Stomach (tissue), 9 donors: ENCODE measurements around the gene TEX10. TPM values are rescaled to one million over a fixed set of nuclear protein-coding genes. Genes with fewer than 3 reads are reported as not detected.

Experiments
- DNase-seq, 2 donors: peaks; one replicate each; pipeline versions ENCODE4 v3.0.0 to v3.0.0-alpha.2; 2013 to 2019
- H3K27ac ChIP-seq, 5 donors: fragments of 200-600 bp in 4 of 5; sonication (generic) in 4 of 5; one replicate each; pipeline ENCODE4 v1.5.1; 2013 to 2019; ENCODE audit warnings: mild to moderate bottlenecking in 1 of 5, moderate library complexity in 1 of 5
- H3K27me3 ChIP-seq, 3 donors: fragments of 200-600 bp; sonication (generic); one replicate each; pipeline ENCODE4 v1.5.1; 2017 to 2019; ENCODE audit warnings: mixed run types in 1 of 3
- H3K36me3 ChIP-seq, 4 donors: fragments of 200-600 bp; sonication (generic); 1 replicate in 3 of 4; 2 replicates in 1 of 4; pipeline ENCODE4 v1.5.1; 2016 to 2019
- H3K4me1 ChIP-seq, 4 donors: fragments of 200-600 bp; sonication (generic); one replicate each; pipeline ENCODE4 v1.5.1; 2016 to 2019
- H3K4me3 ChIP-seq, 4 donors: fragments of 200-600 bp; sonication (generic) in 3 of 4; one replicate each; pipeline ENCODE4 v1.5.1; 2016 to 2019; ENCODE audit warnings: mild to moderate bottlenecking in 1 of 4
- H3K9me3 ChIP-seq, 4 donors: fragments of 200-600 bp; sonication (generic); one replicate each; pipeline ENCODE4 v1.5.1; 2016 to 2019
- EP300 ChIP-seq: sonication (generic); formaldehyde crosslinking; IDR thresholded peaks from one replicate; pipeline ENCODE4 v1.6.1; 2017; ENCODE audit warnings: antibody characterized with exemption
- POLR2A ChIP-seq, 4 donors: fragments of 450-650 bp; IDR thresholded peaks; one replicate each; pipeline ENCODE4 v1.6.1; 2016; ENCODE audit warnings: antibody characterized with exemption in 4 of 4, control low read depth in 2 of 4, mild to moderate bottlenecking in 1 of 4, moderate library complexity in 1 of 4
- POLR2AphosphoS5 ChIP-seq, 3 donors: sonication (generic); formaldehyde crosslinking; IDR thresholded peaks; one replicate each; pipeline ENCODE4 v1.6.1; 2016; ENCODE audit warnings: antibody characterized with exemption in 3 of 3
- WGBS, 5 donors: extraction: QIAGEN DNeasy Blood & Tissue Kit in 3 of 5; methylation state at CpG; one replicate each; pipeline versions ENCODE4 v1.1.5 to v1.1.7; 2013 to 2018; 5-methylcytosine and 5-hydroxymethylcytosine counted together
- intact Hi-C: fragments of 100-400 bp; cut with DNase I; formaldehyde crosslinking; loops from one replicate; pipeline ENCODE4 v1.15.1; 2023; ENCODE audit warnings: low total_unique reads
- polyA plus RNA-seq, 3 donors: library from polyadenylated mRNA; stranded (reverse); fragments of 200-250 nt; gene quantifications; one replicate each; pipeline ENCODE4 v1.2.3, GENCODE V29; 2013
- total RNA-seq, 5 donors: library from RNA; depleted of rRNA; stranded (reverse); fragments of >200 nt; gene quantifications; one replicate each; pipeline versions ENCODE4 v1.1.0 to v1.2.3, GENCODE V29; 2014 to 2016
- TF ChIP-seq, protein P1 (sequence below), 7 experiments: fragments of 450-650 bp in 4 of 7; fragments of 200-600 bp in 3 of 7; sonication (generic) in 3 of 7; IDR thresholded peaks; one replicate each; pipeline ENCODE4 v1.5.1; 2016 to 2019; ENCODE audit warnings: antibody characterized with exemption in 7 of 7, control low read depth in 2 of 7, mild to moderate bottlenecking in 1 of 7
- donor health status: healthy with polysubstance abuse.
- donor health status: Bipolar disorder and iron deficiency.
- donor health status: healthy.

TEX10 gene
- total and polyA plus RNA-seq, 8 donors, result 4.9 to 44.9 (median 8.8) TPM

DNA sequence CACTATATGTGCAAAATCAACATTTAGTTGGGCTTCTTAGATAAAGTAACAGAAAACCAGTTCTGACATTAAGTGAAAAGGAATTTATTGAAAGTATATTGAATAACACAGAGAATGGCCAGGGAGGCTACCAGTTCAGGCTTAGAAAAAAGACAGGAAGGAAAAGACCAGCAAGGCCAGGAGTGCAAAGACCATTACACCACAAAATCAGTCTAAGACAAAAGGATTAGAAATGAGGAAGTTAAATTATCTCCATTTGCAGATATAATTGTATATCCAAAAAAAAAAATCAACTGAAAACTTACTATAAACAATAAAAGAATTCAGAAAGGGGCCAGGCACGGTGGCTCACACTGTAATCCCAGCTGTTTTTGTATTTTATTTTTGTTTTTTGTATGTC lies 4.8 kb upstream of the TEX10 start:
- no peak for TF ChIP-seq POLR2A (IDR thresholded peaks at IDR 0.05)
- WGBS, 5 donors, result 17 to 47% (median 31%) methylated on average over 1 of the region's 1 CpG
- DNase-seq, result no peak
- no peak overlapping the region for H3K4me3 ChIP-seq
- H3K36me3 ChIP-seq, result no peaks in the 10 kb centered on the region
- no peak overlapping the region for H3K27ac ChIP-seq
- H3K27me3 ChIP-seq, result no peaks in the 10 kb centered on the region
- intact Hi-C loops, result no loop called here
- no peaks in the 10 kb centered on the region for H3K9me3 ChIP-seq
- peaks cover 0 to 12% (median 5%) of the 10 kb centered on the region in 4 donors for H3K4me1 ChIP-seq

DNA sequence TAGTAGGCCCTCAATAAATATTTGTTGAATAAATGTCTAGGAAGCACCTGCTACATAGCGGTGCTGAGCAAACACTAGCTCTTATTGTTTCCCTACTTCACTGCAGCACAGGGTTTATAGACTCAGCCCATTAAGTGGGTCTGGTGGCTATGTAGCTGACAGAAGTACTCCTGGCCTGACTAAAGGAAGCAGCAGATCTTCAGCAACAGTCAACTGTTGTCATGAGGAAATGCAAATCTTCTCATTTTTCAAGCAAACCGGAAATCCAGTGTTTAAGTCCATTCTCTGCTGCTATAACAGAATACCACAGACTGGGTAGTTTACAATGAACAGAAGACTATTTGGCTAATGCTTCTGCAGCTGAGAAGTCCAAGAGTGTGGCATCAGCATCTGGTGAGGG lies 2.8 kb upstream of the TEX10 start:
- intact Hi-C loops, result no loop called here

DNA sequence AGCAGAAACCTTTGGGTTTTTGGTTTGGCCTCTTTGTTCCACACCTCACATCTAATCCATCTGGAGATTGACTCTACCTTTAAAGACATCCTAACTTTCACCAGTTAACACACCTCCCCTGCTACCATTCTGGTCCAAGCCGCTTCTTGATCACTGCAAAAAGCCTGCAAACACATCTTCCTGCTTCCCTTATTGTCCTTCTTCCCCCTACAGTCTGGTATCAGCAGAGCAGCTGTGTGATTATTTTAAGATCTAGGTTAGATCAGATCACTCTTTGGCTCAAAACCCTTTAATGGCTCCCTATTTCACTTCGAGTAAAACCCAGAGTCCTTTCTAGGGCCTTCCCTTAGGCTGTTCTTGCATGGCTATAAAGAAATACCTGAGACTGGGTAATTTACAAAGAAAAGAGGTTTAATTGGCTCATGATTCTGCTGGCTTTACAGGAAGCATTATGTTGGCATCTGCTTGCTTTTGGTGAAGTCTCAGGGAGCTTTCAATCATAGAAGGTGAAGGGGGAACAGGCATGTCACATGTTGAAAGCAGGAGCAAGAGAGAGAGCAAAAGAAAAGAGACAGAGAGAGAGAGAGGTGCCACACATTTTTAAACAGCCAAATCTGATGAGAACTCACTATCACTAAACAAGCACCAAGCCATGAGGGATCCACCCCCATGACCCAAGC lies 1.5 kb upstream of the TEX10 start:
- Histone ChIP-seq H3K27ac (no peak overlapping the region), H3K9me3 (no peaks in the 10 kb centered on the region), H3K4me1 (peaks cover 13 to 34% (median 24%) of the 10 kb centered on the region in 4 donors), H3K36me3 (no peaks in the 10 kb centered on the region), H3K27me3 (no peaks in the 10 kb centered on the region), H3K4me3 (no peak overlapping the region)
- TF ChIP-seq, protein P1, sequence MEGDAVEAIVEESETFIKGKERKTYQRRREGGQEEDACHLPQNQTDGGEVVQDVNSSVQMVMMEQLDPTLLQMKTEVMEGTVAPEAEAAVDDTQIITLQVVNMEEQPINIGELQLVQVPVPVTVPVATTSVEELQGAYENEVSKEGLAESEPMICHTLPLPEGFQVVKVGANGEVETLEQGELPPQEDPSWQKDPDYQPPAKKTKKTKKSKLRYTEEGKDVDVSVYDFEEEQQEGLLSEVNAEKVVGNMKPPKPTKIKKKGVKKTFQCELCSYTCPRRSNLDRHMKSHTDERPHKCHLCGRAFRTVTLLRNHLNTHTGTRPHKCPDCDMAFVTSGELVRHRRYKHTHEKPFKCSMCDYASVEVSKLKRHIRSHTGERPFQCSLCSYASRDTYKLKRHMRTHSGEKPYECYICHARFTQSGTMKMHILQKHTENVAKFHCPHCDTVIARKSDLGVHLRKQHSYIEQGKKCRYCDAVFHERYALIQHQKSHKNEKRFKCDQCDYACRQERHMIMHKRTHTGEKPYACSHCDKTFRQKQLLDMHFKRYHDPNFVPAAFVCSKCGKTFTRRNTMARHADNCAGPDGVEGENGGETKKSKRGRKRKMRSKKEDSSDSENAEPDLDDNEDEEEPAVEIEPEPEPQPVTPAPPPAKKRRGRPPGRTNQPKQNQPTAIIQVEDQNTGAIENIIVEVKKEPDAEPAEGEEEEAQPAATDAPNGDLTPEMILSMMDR (IDR thresholded peaks at IDR 0.05), result no peak
- TF ChIP-seq EP300 (no peak), POLR2A (IDR thresholded peaks at IDR 0.05) (no peak), POLR2AphosphoS5 (IDR thresholded peaks at IDR 0.05) (no peak)
- no peak for DNase-seq
- intact Hi-C loops, result no loop called here
- WGBS, 5 donors, result 90 to 97% (median 94%) methylated on average over 2 of the region's 2 CpGs

More for the DNA sequence above, 2.8 kb upstream of the TEX10 start:
- Histone ChIP-seq H3K4me1 (peaks cover 10 to 24% (median 19%) of the 10 kb centered on the region in 4 donors), H3K27ac (no peak overlapping the region), H3K27me3 (no peaks in the 10 kb centered on the region), H3K9me3 (no peaks in the 10 kb centered on the region), H3K36me3 (no peaks in the 10 kb centered on the region), H3K4me3 (no peak overlapping the region)
- 82 to 91% (median 90%) methylated on average over 2 of the region's 2 CpGs for WGBS, 5 donors
- TF ChIP-seq, protein P1 (IDR thresholded peaks at IDR 0.05), result no peak
- no peak for TF ChIP-seq POLR2AphosphoS5 (IDR thresholded peaks at IDR 0.05)
- TF ChIP-seq POLR2A (IDR thresholded peaks at IDR 0.05), result no peak
- TF ChIP-seq EP300, result no peak
- DNase-seq, result no peak

DNA sequence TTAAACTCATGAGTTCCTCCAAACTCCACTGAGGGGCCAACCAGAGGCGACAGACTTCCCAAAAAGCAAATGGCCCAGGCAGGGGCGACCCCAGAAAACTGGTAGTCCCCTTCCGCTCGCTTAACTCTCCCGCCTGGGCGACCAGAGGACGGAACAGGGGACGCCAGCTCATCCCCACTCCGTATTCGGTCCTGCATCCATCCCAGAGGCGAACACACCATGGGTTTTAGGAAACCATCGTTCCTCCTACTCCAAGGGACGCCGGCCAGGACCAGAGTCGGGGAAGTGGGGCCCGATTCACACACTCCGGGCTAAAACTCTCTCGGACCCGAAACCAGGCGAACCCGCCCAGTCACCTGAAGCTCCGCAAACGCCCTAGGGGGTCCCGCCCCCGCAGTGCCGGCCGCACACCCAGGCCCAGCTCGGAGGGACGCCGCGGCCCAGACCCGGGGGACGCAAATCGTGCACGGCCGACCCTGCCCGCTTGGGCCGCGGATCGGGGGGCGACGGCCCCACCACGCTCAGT lies 478 bp downstream of the TEX10 start:
- Histone ChIP-seq H3K4me1 (peaks cover 13 to 39% (median 23%) of the 10 kb centered on the region in 4 donors), H3K36me3 (peaks cover 0 to under 1% (median 0%) of the 10 kb centered on the region in 4 donors), H3K4me3 (peak overlapping the region; percentile 79 to 100 (median 92)), H3K27me3 (no peaks in the 10 kb centered on the region), H3K27ac (peak overlapping the region; percentile 53 to 92 (median 85)), H3K9me3 (no peaks in the 10 kb centered on the region)
- 0 to 1% (median 0%) methylated on average over 11 to 43 of the region's 43 CpGs for WGBS, 5 donors
- peak in 1 of 2 donors; percentile 25 for DNase-seq
- intact Hi-C loops, result no loop called here
- no peak for TF ChIP-seq POLR2AphosphoS5 (IDR thresholded peaks at IDR 0.05)
- TF ChIP-seq EP300, result no peak
- no peak for TF ChIP-seq POLR2A (IDR thresholded peaks at IDR 0.05)
- TF ChIP-seq, protein P1 (IDR thresholded peaks at IDR 0.05), result no peak

DNA sequence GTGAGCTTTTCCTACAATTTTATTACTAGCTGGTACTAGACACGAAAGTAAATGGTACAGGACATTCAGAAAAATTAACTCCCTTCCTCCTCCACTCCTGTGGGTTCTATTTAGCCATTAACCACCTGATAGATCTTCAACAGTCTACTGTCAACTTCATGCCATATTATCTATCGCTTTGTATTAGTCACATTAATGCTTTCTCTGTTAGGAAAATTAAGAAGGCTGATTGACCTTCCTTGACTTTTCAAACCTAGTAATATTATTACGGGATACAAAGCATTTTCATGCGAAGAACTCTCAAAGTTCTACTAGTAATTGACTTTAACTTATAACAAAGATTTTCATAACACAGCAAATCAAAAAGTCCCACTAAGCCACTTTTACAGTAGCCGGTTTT lies 1.2 kb downstream of the TEX10 start:
- Histone ChIP-seq H3K4me3 (peak overlapping the region; percentile 79 to 100 (median 92)), H3K9me3 (no peaks in the 10 kb centered on the region), H3K27ac (no peak overlapping the region), H3K4me1 (peaks cover 13 to 39% (median 23%) of the 10 kb centered on the region in 4 donors), H3K27me3 (no peaks in the 10 kb centered on the region), H3K36me3 (peaks cover 0 to 8% (median 6%) of the 10 kb centered on the region in 4 donors)
- 30 to 40% (median 35%) methylated on average over 5 of the region's 5 CpGs for WGBS, 5 donors
- DNase-seq, result no peak
- intact Hi-C loops, result no loop called here
- TF ChIP-seq, protein P1 (IDR thresholded peaks at IDR 0.05), result no peak
- TF ChIP-seq POLR2AphosphoS5 (IDR thresholded peaks at IDR 0.05), result no peak
- no peak for TF ChIP-seq POLR2A (IDR thresholded peaks at IDR 0.05)
- no peak for TF ChIP-seq EP300
